Panc1 (cell line): ENCODE data around the gene MOV10.

ENCODE experiments used
- POLR2AphosphoS5 ChIP-seq: IDR thresholded peaks from 2 replicates; pipeline ENCODE4 v1.6.1; 2012; ENCODE audit warnings: mild to moderate bottlenecking, low read depth, low read length, moderate library complexity
- TF ChIP-seq, protein P1 (sequence below): fragments of 450-650 bp; IDR thresholded peaks from 2 replicates; pipeline ENCODE4 v1.5.1; 2017; ENCODE audit warnings: mild to moderate bottlenecking
- TF ChIP-seq, protein P2 (sequence below), 2 experiments: IDR thresholded peaks; 2 replicates each; pipeline ENCODE4 v1.6.1; 2011 to 2012; ENCODE audit warnings: low read depth in 2 of 2, control low read depth in 1 of 2, low read length in 1 of 2, mild to moderate bottlenecking in 1 of 2, moderate library complexity in 1 of 2; ENCODE audit not compliant: insufficient read depth in 1 of 2

DNA sequence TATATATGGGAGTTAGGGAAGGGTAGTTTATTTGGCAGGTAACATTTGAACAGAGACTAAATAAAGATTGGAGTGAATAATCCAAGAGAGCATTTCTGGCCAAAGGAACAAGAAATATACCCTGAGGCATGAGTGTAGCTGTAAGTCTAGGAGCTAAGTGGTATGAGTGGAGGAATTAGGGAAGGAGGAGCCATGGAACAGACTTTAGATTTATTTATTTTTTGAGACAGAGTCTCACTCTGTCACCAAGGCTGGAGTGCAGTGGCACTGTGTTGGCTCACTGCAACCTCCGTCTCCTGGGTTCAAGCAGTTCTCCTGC is 36.4 kb upstream of the MOV10 start:
- TF ChIP-seq, protein P1, sequence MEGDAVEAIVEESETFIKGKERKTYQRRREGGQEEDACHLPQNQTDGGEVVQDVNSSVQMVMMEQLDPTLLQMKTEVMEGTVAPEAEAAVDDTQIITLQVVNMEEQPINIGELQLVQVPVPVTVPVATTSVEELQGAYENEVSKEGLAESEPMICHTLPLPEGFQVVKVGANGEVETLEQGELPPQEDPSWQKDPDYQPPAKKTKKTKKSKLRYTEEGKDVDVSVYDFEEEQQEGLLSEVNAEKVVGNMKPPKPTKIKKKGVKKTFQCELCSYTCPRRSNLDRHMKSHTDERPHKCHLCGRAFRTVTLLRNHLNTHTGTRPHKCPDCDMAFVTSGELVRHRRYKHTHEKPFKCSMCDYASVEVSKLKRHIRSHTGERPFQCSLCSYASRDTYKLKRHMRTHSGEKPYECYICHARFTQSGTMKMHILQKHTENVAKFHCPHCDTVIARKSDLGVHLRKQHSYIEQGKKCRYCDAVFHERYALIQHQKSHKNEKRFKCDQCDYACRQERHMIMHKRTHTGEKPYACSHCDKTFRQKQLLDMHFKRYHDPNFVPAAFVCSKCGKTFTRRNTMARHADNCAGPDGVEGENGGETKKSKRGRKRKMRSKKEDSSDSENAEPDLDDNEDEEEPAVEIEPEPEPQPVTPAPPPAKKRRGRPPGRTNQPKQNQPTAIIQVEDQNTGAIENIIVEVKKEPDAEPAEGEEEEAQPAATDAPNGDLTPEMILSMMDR = no peak
- TF ChIP-seq, protein P2, sequence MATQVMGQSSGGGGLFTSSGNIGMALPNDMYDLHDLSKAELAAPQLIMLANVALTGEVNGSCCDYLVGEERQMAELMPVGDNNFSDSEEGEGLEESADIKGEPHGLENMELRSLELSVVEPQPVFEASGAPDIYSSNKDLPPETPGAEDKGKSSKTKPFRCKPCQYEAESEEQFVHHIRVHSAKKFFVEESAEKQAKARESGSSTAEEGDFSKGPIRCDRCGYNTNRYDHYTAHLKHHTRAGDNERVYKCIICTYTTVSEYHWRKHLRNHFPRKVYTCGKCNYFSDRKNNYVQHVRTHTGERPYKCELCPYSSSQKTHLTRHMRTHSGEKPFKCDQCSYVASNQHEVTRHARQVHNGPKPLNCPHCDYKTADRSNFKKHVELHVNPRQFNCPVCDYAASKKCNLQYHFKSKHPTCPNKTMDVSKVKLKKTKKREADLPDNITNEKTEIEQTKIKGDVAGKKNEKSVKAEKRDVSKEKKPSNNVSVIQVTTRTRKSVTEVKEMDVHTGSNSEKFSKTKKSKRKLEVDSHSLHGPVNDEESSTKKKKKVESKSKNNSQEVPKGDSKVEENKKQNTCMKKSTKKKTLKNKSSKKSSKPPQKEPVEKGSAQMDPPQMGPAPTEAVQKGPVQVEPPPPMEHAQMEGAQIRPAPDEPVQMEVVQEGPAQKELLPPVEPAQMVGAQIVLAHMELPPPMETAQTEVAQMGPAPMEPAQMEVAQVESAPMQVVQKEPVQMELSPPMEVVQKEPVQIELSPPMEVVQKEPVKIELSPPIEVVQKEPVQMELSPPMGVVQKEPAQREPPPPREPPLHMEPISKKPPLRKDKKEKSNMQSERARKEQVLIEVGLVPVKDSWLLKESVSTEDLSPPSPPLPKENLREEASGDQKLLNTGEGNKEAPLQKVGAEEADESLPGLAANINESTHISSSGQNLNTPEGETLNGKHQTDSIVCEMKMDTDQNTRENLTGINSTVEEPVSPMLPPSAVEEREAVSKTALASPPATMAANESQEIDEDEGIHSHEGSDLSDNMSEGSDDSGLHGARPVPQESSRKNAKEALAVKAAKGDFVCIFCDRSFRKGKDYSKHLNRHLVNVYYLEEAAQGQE (IDR thresholded peaks at IDR 0.05; ENCODE audit: insufficient read depth in 1 of 2, low read depth in 2 of 2, low read length in 1 of 2) = no peak
- TF ChIP-seq POLR2AphosphoS5 = no peak
